Cardiac fibroblast (primary cell): ENCODE results near the gene ANKLE2.
"Not testable (repeated sequence)": the region's sequence is repeated elsewhere in the genome, so short reads cannot be mapped to it uniquely, and the experiment has no call there.

Experiments used
- DNase-seq, 2 donors: peaks; one replicate each; pipeline versions ENCODE4 v3.0.0 to v3.0.0-alpha.2; 2010; ENCODE audit warnings: low read depth in 2 of 2
- H3K4me3 ChIP-seq, 2 donors: replicated peaks in 1 of 2; 1 replicate in 1 of 2; 2 replicates in 1 of 2; pipeline ENCODE4 v1.5.1; 2011; ENCODE audit warnings: low read depth in 2 of 2, low read length in 2 of 2, mild to moderate bottlenecking in 2 of 2, moderate library complexity in 1 of 2
- TF ChIP-seq, protein P1 (sequence below): IDR thresholded peaks from one replicate; pipeline ENCODE4 v1.5.1; 2011; ENCODE audit warnings: low read depth, mild to moderate bottlenecking, low read length, inconsistent platforms

The ANKLE2 gene

DNA sequence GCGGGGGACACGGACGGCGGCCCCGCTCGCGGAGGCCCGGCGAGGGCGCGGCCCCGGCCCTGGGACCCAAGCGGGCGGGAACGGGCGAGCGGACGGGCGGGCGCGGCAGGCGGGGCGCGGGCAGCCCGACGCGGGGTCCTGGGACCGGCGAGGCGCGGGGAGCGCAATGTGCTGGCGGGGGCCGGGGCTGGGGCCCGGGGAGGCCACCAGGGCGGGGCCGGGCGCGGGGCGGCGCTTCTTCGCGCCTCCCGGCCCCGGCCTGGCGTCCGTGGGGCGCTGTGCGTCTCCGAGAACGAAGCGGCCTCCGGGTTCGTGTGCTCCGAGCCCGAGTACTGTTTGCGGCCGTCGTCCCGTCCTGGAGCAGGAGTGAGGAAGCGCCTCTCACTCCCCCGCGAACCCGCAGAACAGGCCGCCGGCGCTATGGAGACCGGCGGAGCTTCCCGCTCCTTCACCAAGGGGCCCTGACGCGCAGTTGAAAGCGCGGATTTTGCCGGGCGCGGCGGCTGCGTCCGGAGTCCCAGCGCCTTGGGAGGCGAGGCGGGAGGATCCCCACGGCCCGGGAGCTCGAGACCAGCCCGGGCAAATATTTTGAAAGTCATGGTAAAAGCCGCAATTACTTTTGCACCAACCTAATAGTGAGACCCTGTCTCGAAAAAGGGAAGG is 420 bp upstream of the ANKLE2 start:
- peak overlapping the region; percentile 62 to 69 for H3K4me3 ChIP-seq
- TF ChIP-seq, protein P1, sequence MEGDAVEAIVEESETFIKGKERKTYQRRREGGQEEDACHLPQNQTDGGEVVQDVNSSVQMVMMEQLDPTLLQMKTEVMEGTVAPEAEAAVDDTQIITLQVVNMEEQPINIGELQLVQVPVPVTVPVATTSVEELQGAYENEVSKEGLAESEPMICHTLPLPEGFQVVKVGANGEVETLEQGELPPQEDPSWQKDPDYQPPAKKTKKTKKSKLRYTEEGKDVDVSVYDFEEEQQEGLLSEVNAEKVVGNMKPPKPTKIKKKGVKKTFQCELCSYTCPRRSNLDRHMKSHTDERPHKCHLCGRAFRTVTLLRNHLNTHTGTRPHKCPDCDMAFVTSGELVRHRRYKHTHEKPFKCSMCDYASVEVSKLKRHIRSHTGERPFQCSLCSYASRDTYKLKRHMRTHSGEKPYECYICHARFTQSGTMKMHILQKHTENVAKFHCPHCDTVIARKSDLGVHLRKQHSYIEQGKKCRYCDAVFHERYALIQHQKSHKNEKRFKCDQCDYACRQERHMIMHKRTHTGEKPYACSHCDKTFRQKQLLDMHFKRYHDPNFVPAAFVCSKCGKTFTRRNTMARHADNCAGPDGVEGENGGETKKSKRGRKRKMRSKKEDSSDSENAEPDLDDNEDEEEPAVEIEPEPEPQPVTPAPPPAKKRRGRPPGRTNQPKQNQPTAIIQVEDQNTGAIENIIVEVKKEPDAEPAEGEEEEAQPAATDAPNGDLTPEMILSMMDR, result peak; percentile 7

DNA sequence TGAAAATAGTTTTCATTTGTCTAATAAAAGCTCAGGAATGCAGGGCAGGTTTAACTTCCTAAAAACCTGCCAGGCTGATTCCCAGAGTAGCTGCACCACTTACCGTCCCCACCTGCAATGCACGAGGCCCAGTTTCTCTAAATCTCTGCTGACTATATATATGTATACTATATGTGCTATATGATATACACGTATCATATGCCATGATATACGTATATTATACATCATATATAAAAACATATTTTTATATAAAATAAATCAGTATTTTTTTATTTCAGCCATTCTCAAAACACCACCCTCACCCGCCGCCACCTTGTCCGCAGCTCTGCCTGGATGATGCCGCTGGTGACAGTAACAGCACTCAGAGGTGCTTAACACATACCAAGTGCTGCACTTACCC is 2.3 kb downstream of the ANKLE2 start:
- TF ChIP-seq, protein P1, result no peak
- H3K4me3 ChIP-seq, result peak overlapping the region in 1 of 2 donors; percentile 32
- DNase-seq, result no peak

More for the DNA sequence above, 420 bp upstream of the ANKLE2 start:
- peak; percentile 90 to 93 for DNase-seq

DNA sequence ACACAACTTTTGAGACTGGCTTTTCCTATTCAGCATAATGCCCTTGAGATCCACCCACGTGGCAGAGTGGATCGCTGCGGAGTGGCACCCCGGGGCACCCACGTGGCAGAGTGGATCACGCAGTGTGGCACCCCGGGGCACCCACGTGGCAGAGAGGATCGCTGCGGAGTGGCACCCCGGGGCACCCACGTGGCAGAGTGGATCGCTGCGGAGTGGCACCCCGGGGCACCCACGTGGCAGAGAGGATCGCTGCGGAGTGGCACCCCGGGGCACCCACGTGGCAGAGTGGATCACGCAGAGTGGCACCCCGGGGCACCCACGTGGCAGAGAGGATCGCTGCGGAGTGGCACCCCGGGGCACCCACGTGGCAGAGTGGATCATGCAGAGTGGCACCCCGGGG is 2.8 kb downstream of the ANKLE2 start:
- not testable (repeated sequence) for H3K4me3 ChIP-seq, DNase-seq

DNA sequence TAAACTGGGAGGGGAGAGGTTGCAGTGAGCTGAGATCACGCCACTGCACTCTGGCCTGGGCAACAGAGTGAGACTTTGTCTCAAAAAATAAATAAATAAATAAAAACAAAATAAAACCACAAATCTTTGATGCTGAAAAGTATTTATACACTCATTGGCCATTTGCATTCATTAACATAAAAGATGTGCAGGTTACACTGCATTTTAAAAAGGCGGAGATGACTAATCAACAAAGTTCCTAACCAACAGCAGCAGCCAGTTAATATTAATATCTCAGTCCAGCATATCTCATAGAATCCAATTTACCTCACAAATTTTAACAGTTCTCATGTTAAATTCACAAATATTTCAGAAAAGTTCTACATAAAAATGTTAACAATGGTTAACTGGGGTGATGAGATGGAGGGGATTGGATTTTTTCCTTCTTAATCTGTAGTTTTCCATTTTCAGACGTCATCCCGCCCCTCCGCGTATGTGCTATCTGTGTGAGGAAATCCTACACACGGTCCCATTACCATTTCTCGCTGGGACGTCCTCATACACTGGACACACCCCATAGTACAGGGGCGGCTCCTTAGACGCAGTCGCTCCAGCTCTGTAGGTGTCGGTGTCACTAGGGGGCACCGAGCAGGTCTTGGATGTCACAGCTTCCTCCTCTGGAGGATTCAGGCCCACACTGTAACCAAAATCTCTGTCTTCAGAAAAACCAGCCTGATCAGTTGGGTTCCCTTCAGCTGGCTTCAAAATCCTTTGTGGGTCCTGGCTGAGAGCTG is 7.3 kb downstream of the ANKLE2 start:
- DNase-seq, result no peak
- TF ChIP-seq, protein P1, result no peak
- H3K4me3 ChIP-seq, result no peak overlapping the region

DNA sequence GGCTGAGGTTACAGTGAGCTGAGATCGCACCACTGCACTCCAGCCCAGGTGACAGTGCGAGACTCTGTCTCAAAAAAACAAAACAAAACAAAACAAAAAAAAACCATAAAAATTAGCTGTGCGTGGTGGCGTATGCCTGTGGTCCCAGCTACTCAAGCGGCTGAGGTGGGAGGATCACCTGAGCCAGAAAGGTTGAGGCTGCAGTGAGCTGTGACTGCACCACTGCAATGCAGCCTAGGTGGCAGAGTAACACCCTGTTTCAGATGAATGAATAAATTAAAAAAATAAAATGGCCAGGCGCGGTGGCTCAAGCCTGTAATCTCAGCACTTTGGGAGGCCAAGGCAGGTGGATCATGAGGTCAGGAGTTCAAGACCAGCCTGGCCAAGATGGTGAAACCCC is 8.0 kb downstream of the ANKLE2 start:
- H3K4me3 ChIP-seq, DNase-seq: not testable (repeated sequence)

DNA sequence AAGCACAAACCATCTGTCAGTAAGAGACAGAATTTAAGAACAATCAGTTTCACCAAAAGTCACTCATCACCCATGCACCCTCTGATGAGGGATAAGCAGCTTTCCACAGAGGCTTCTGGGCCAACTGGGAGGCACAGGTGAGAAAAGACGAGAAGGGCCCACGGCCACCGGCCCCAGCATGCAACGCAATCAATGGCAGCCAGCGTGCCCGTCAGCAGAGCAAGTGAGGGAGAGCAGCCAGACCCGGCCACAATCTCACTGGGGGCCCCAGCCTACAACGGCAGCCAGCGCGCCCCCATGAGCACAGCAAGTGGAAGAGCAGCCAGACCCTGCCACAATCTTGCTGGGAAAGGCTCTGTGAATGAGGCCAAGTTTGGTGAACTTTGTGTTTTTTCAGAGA is 13.3 kb downstream of the ANKLE2 start:
- H3K4me3 ChIP-seq, result no peak overlapping the region
- DNase-seq, result no peak
- TF ChIP-seq, protein P1, result no peak

DNA sequence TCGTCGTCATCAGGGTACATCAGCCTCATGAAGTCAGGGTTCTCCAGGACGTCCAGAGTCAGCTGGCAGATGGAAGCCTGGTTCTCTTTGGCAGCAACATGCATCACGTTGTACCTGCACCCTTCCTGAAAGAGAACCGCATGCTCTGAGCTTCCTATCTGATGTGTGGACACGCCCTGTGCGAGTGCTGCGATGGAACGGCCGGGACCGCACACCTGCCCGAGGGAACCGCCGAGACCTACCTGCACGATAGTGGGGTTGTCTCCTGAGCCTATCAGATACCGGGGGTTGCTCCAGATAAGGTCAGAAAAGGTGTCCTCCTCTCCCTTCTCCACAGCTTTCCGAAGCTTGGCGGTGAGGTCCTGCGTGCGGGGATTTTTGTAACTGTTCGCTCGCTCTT is 13.7 kb downstream of the ANKLE2 start:
- DNase-seq, result no peak
- TF ChIP-seq, protein P1, result no peak
- H3K4me3 ChIP-seq, result no peak overlapping the region
